Neural cell (in vitro differentiated cells): ENCODE measurements around the gene MRPL36. TPM values are rescaled to one million over a fixed set of nuclear protein-coding genes. Genes with fewer than 3 reads are reported as not detected.
A peak's percentile ranks its signal among the peaks of the same experiment; 100 is the strongest.

ENCODE experiments used
- H2AFZ ChIP-seq: fragments of 200-600, 300-800 bp; sonication (generic), shearing (Covaris generic); 2 replicates; pipeline ENCODE4 v1.6.0; 2014; ENCODE audit warnings: low read depth, mild to moderate bottlenecking, antibody characterized with exemption, low read length, moderate library complexity
- H3F3A ChIP-seq: fragments of 200-600 bp; shearing (Covaris generic); 2 replicates; pipeline ENCODE4 v1.6.1; 2016; ENCODE audit warnings: mild to moderate bottlenecking, moderate library complexity, mixed read lengths, antibody characterized with exemption, low read length; ENCODE audit not compliant: insufficient read depth, poor library complexity, severe bottlenecking
- H3K27ac ChIP-seq: fragments of 200-600, 300-800 bp; sonication (generic), shearing (Covaris generic); 2 replicates; pipeline ENCODE4 v1.5.1; 2014; ENCODE audit warnings: mild to moderate bottlenecking, low read length, moderate library complexity
- H3K27me3 ChIP-seq: fragments of 300-800, 200-600 bp; sonication (generic), shearing (Covaris generic); 2 replicates; pipeline ENCODE4 v1.6.0; 2014; ENCODE audit warnings: mild to moderate bottlenecking, low read depth, low read length, moderate library complexity; ENCODE audit not compliant: insufficient read depth
- H3K36me3 ChIP-seq: fragments of 300-800, 200-600 bp; sonication (generic), shearing (Covaris generic); 2 replicates; pipeline ENCODE4 v1.5.1; 2014; ENCODE audit warnings: mild to moderate bottlenecking, antibody characterized with exemption, low read length, moderate library complexity; ENCODE audit not compliant: insufficient read depth
- H3K4me2 ChIP-seq: fragments of 300-800, 200-600 bp; sonication (generic), shearing (Covaris generic); 2 replicates; pipeline ENCODE4 v1.6.0; 2014; ENCODE audit warnings: mild to moderate bottlenecking, low read length
- H3K4me3 ChIP-seq: fragments of 300-800, 200-600 bp; sonication (generic), shearing (Covaris generic); 2 replicates; pipeline ENCODE4 v1.5.1; 2014; ENCODE audit warnings: mild to moderate bottlenecking, low read length, moderate library complexity
- H3K79me2 ChIP-seq: fragments of 200-600 bp; shearing (Covaris generic); replicated peaks from 2 replicates; pipeline ENCODE4 v1.6.0; 2014; ENCODE audit warnings: mild to moderate bottlenecking, low read length, moderate library complexity; ENCODE audit not compliant: insufficient read depth
- H3K9ac ChIP-seq: fragments of 300-800, 200-600 bp; sonication (generic), shearing (Covaris generic); 2 replicates; pipeline ENCODE4 v1.6.1; 2016; ENCODE audit warnings: mild to moderate bottlenecking, low read length, mixed read lengths
- H3K9me2 ChIP-seq: fragments of 200-600 bp; shearing (Covaris generic); 2 replicates; pipeline ENCODE4 v1.6.1; 2016; ENCODE audit warnings: mild to moderate bottlenecking, low read length, mixed read lengths; ENCODE audit not compliant: insufficient read depth
- H3K9me3 ChIP-seq: fragments of 200-600, 300-800 bp; sonication (generic), shearing (Covaris generic); 2 replicates; pipeline ENCODE4 v1.6.1; 2016; ENCODE audit warnings: mild to moderate bottlenecking, mixed run types, low read length, moderate library complexity, mixed read lengths
- H4K20me1 ChIP-seq: fragments of 200-600 bp; shearing (Covaris generic); 2 replicates; pipeline ENCODE4 v1.6.1; 2016; ENCODE audit warnings: mild to moderate bottlenecking, mixed run types; ENCODE audit not compliant: insufficient read depth
- EP300 ChIP-seq: fragments of 450-650 bp; conservative IDR thresholded peaks from 2 replicates; pipeline ENCODE4 v1.6.1; 2014; ENCODE audit warnings: antibody characterized with exemption, mild to moderate bottlenecking, moderate library complexity; ENCODE audit not compliant: poor library complexity, severe bottlenecking
- EZH2 ChIP-seq: fragments of 200-600, 300-800 bp; shearing (Covaris generic), sonication (generic); IDR thresholded peaks from 2 replicates; pipeline ENCODE4 v1.6.1; 2014; ENCODE audit warnings: antibody characterized with exemption, low read length, borderline replicate concordance, mild to moderate bottlenecking; ENCODE audit not compliant: insufficient read depth, poor library complexity, severe bottlenecking
- MXI1 ChIP-seq: fragments of 450-650 bp; conservative IDR thresholded peaks from 2 replicates; pipeline ENCODE4 v1.6.1; 2014; ENCODE audit warnings: antibody characterized with exemption, mild to moderate bottlenecking; ENCODE audit not compliant: poor library complexity, severe bottlenecking
- POLR2AphosphoS5 ChIP-seq: IDR thresholded peaks from 2 replicates; pipeline ENCODE4 v1.6.1; 2012
- RAD21 ChIP-seq: fragments of 450-650 bp; conservative IDR thresholded peaks from 2 replicates; pipeline ENCODE4 v1.6.1; 2014; ENCODE audit warnings: antibody characterized with exemption, mild to moderate bottlenecking, moderate library complexity
- REST ChIP-seq: IDR thresholded peaks from 2 replicates; pipeline ENCODE4 v1.6.1; 2012; ENCODE audit warnings: borderline replicate concordance
- SMC3 ChIP-seq: fragments of 450-650 bp; conservative IDR thresholded peaks from 2 replicates; pipeline ENCODE4 v1.6.1; 2014; ENCODE audit warnings: antibody characterized with exemption, mild to moderate bottlenecking, moderate library complexity; ENCODE audit not compliant: poor library complexity
- TAF1 ChIP-seq: IDR thresholded peaks from 2 replicates; pipeline ENCODE4 v1.6.1; 2012; ENCODE audit warnings: low read depth
- polyA plus RNA-seq: library from polyadenylated mRNA; depleted of rRNA; stranded (reverse); fragments of >200 nt; gene quantifications from 2 replicates; pipeline ENCODE4 v1.2.3, GENCODE V29; 2014
- TF ChIP-seq, protein P1 (sequence below): fragments of 450-650 bp; IDR thresholded peaks from 2 replicates; pipeline ENCODE4 v1.5.1; 2014; ENCODE audit warnings: antibody characterized with exemption, mild to moderate bottlenecking, moderate library complexity; ENCODE audit not compliant: poor library complexity, severe bottlenecking

The MRPL36 gene
- polyA plus RNA-seq, 1 donor from 2014 or later = 51.9 TPM

- H2AFZ ChIP-seq = peak within 1 kb of the TSS; percentile 86
- H3K9me2 ChIP-seq = no peaks in the 10 kb centered on the region
- no peaks in the 10 kb centered on the region for H3K36me3 ChIP-seq
- H3K9ac ChIP-seq = peak within 1 kb of the TSS; percentile 91
- peak; percentile 82 for TF ChIP-seq POLR2AphosphoS5
- no peak for TF ChIP-seq EZH2
- peak; percentile 35 for TF ChIP-seq TAF1
- peak; percentile 7 for TF ChIP-seq RAD21
- peak; percentile 10 for TF ChIP-seq SMC3
- peak; percentile 25 for TF ChIP-seq REST
- TF ChIP-seq EP300 = peak; percentile 34
- peak; percentile 85 for TF ChIP-seq MXI1
- TF ChIP-seq, protein P1, sequence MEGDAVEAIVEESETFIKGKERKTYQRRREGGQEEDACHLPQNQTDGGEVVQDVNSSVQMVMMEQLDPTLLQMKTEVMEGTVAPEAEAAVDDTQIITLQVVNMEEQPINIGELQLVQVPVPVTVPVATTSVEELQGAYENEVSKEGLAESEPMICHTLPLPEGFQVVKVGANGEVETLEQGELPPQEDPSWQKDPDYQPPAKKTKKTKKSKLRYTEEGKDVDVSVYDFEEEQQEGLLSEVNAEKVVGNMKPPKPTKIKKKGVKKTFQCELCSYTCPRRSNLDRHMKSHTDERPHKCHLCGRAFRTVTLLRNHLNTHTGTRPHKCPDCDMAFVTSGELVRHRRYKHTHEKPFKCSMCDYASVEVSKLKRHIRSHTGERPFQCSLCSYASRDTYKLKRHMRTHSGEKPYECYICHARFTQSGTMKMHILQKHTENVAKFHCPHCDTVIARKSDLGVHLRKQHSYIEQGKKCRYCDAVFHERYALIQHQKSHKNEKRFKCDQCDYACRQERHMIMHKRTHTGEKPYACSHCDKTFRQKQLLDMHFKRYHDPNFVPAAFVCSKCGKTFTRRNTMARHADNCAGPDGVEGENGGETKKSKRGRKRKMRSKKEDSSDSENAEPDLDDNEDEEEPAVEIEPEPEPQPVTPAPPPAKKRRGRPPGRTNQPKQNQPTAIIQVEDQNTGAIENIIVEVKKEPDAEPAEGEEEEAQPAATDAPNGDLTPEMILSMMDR = no peak
- H4K20me1 ChIP-seq = no peaks in the 10 kb centered on the region
- H3K4me2 ChIP-seq = peak within 1 kb of the TSS; percentile 99
- H3K27ac ChIP-seq = peak within 1 kb of the TSS; percentile 76
- no peaks in the 10 kb centered on the region for H3K27me3 ChIP-seq
- peaks cover 22% of the 10 kb centered on the region for H3K79me2 ChIP-seq
- peak within 1 kb of the TSS; percentile 100 for H3K4me3 ChIP-seq
- no peaks in the 10 kb centered on the region for H3K9me3 ChIP-seq
- peaks cover 5% of the 10 kb centered on the region for H3F3A ChIP-seq
Measured at GRCh38 chr5:1801222-1801966, 1.8 kb upstream of the MRPL36 start, which contains the start of gene NDUFS6. NDUFS6 (plus strand) TSS chr5:1801407; CDS start chr5:1801418, 11 bp downstream.

GRCh38 chr5:1800472-1801221, 1.0 kb upstream of the MRPL36 start:
- H3K36me3 ChIP-seq = no peaks in the 10 kb centered on the region

More at GRCh38 chr5:1800472-1801221, 1.0 kb upstream of the MRPL36 start:
- H3F3A ChIP-seq = peaks cover 5% of the 10 kb centered on the region
- peak overlapping the region; percentile 38 for H3K4me2 ChIP-seq
- TF ChIP-seq RAD21 (peak; percentile 13), MXI1 (no peak), EP300 (no peak), TAF1 (peak; percentile 19), EZH2 (no peak), POLR2AphosphoS5 (no peak), SMC3 (no peak), REST (no peak)
- TF ChIP-seq, protein P1 = no peak
- H4K20me1 ChIP-seq = no peaks in the 10 kb centered on the region
- H3K9me3 ChIP-seq = no peaks in the 10 kb centered on the region
- H3K4me3 ChIP-seq = peak overlapping the region; percentile 100
- H3K9ac ChIP-seq = peak overlapping the region; percentile 91
- no peaks in the 10 kb centered on the region for H3K27me3 ChIP-seq
- H2AFZ ChIP-seq = peak overlapping the region; percentile 86
- no peaks in the 10 kb centered on the region for H3K9me2 ChIP-seq
- H3K27ac ChIP-seq = peak overlapping the region; percentile 76
- H3K79me2 ChIP-seq = peaks cover 22% of the 10 kb centered on the region
